Nucleus accumbens (tissue), 56 donors: ENCODE measurements around the gene CBFB.
"Not testable (repeated sequence)": the region's sequence is repeated elsewhere in the genome, so short reads cannot be mapped to it uniquely, and the experiment has no call there.

ENCODE experiments used
- DNase-seq, 56 donors: peaks; one replicate each; lab custom pipeline; 2025; lab: John Stamatoyannopoulos, UW

CBFB gene

DNA sequence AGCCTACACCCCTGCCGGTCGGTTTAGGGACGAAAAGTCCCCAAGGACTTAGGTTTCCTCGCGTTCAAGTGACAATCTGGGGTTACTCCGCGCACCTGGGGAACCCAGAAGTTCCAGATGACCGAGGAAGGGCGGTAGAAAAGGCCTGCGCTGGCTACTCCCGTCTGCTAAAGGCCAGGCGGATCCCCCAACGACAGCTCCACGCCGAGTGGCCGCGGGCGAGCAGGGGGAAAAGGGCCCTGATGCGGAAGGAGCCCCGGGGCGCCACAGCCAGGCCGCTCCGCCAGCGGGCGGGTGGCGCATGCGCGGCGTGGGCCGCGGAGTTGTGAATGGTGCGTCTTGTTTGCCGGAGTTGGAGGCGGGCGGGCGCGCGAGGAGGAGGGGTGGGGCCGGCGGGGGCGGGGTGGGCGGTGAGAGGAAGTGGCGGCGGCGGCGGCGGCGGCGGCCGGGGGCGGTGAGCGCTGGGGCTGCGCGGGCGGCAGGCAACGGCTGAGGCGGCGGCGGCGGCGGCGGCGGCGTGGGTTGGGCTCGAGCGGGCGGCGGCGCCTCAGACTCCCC is at the start of gene CBFB:
CBFB (plus strand) TSS at position 454 of the 558 bp plus-strand sequence. CDS start 259 bp downstream, outside the sequence.
- peak in 54 of 56 donors; percentile 50 to 94 (median 86) for DNase-seq

DNA sequence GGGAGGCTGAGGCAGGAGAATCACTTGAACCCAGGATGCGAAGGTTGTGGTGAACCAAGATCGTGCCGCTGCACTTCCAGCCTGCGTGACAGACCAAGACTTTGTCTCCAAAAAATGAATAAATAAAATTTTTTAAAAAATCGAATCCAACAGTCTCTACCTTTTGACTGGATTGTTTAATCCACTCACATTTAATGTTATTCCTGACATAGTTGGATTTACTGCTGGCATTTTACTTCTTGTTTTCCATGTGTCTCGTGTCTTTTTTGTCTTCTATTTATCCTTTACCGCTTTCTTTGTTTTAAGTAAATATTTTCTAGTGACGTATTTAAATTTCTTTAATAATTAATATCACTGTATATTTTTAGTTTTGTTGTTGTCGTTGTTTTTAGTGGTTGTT is 45.9 kb upstream of the CBFB start:
- DNase-seq: no peak

DNA sequence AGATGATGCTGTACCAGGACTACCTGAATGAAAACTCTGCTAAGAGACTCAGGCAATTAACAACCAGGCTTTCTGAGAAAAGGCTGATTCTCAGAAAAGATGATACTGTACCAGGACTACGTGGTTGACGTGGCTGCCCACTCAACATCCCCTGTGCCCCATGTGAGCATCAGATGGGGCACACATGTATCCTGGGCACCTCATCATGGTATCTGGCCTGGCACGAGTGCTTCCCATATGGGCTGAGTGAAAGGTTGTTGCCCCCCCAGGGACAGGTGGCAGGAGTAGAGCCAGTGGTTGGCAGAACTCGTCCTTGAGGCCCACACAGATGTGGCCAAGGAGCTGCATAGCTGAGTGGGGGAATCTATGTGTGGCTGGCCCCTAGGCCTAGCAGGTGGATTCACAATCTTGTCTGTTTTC is 44.0 kb upstream of the CBFB start:
- DNase-seq: no peak

DNA sequence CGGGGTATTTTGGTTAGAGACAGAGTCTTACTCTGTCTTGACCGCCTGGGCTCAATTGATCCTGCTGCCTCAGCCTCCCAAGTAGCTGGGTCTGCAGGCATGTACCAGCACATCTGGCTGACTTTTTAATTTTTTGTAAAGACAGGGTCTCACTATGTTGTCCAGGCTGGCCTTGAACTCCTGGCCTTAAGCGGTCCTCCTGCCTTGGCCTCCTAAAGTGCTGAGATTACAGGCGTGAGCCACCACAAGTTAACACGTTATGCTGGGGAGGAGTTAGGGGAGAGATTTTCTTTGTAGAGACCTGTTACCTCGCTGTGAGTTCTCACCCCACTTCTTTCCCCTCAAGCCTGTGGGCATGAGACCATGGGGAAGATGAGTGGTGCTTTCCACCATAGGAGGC is 42.4 kb upstream of the CBFB start:
- DNase-seq: no peak

GRCh38 chr16:66988197-66988788 is 40.7 kb upstream of the CBFB start, which contains the start of gene CES4A:
CES4A (plus strand) TSS chr16:66988589; CDS start chr16:66988773, 184 bp downstream.
- no peak for DNase-seq

GRCh38 chr16:66991545-66992077 is 37.3 kb upstream of the CBFB start:
- no peak for DNase-seq

- not testable (repeated sequence) for DNase-seq
These were observed 35.4 kb upstream of the CBFB start for GRCh38 chr16:66993558-66993957.

GRCh38 chr16:66996324-66996982 is 32.5 kb upstream of the CBFB start:
- DNase-seq: peak in 54 of 56 donors; percentile 22 to 90 (median 76)

DNA sequence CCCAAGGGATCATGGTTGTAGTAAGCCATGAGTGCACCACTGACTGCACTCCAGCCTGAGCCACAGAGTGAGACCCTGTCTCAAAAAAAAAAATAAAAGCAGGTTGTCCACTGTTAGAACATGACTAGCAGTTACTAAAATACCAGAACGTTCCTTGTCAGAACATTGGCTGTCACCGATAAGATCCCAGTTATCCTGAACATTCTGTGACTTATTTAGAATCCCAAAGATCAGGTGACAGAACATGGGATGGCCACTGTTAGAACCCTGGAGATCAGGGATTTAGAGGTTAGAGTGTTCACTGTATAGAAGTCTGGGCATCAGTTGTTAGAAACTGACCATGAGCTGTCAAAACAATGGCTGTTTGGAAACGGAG is 32.0 kb upstream of the CBFB start:
- peak in 1 of 56 donors; percentile 16 for DNase-seq

DNA sequence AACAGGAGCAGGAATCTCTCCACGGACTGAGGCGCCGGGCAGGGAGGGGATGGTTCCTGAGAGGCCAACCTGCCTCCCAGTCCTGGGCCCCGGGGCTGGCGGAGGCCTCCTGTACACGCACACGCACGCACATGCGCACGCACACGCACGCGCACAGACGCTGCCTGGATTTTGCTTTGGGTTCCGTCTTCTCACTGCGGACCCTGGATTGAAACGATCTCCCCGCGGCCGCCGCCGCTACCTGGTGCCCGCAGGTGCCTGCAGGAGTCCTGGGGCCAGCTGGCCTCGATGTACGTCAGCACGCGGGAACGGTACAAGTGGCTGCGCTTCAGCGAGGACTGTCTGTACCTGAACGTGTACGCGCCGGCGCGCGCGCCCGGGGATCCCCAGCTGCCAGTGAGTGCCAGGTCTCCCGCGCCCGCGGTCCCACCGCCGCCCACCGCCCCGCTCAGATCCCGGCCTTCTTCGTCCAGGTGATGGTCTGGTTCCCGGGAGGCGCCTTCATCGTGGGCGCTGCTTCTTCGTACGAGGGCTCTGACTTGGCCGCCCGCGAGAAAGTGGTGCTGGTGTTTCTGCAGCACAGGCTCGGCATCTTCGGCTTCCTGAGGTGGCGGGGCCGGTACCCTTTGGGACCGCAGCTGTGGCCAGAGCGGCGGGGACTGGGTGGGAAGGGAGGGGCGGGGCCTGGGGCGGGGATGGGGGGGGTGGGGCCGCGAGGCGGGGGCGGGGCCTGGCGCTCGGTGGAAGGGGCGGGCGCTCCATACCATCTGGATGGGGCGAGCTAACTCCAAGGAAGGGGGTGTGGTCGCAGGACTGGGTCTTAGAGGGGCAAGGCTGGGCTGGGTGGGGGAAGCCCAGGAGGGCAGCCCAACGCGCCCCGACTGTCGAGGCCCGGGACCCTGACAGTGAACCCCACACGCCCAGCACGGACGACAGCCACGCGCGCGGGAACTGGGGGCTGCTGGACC is 28.3 kb upstream of the CBFB start:
- peak in 53 of 56 donors; percentile 28 to 86 (median 73) for DNase-seq

DNA sequence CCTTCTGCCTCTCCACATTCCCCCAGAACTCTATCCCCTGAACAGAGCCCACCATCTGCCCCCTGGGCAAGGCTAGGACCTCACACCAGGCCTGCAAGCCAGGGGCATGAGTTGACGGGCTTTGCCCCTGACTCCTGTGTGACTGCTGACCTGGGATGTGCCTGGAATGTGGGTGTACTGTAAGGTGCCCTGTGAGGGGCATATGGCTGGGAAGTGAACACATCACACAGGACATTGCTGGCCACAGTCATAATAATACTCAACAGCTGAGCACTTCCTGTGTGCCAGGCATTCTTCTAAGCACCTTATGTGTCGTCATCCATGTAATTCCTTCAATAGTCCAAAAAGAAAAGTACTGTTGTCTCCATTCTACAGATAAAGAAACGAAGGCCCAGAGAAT is 27.2 kb upstream of the CBFB start:
- DNase-seq: no peak

DNA sequence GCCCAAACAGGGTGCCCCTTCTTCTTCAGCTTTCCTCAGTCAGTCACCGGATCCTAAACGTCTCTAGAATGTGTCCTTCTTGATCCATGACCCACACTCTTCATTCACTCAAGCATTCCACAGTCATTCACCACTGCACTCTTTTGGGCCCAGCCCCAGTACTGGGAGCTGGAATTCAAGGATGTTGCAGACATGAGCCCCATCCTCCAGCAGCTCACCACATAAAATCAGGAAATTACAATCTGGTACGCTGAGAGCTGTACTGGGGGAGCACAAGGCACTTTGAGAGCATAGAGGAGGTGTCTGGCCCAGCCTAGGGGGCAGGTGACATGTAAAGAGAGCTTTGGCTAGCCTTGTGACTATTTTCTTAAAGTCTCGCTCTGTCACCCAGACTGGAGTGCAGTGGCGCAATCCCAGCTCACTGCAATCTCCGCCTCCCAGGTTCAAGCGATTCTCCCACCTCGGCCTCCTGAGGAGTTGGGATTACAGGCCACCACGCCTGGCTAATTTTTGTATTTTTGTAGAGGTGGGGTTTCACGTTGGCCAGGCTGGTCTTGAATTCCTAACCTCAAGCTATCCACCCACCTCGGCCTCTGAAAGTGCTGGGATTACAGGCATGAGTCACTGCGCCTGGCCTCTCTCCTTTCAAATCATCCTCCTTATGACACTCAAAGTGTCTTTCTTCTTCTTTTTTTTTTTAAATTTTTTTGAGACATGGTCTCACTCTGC is 21.9 kb upstream of the CBFB start:
- no peak for DNase-seq

- no peak for DNase-seq
These were observed 19.8 kb upstream of the CBFB start for GRCh38 chr16:67009158-67009557.

DNA sequence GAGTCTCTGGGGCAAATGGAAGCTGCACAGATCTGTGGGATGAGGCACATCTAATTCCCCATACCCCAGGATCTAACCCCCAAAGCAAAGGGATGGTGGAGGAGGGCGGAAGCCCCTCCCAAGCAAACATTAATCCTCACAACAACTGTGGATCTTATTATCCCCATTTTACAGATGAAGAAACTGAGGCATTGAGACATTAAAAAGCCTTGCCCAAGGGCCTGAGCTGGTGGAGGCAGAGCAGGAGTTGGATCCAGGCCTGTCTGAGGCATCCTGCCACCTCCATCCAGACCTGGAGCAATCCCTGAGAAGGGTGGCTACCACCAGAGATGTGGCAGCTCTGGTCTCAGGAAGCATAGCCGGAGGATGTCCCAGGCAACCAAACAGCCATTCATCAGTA is 17.7 kb upstream of the CBFB start:
- DNase-seq: no peak

- DNase-seq: peak in 38 of 56 donors; percentile 14 to 66 (median 33)
These were observed 15.6 kb upstream of the CBFB start for GRCh38 chr16:67013233-67013822.

GRCh38 chr16:67013823-67014633 is 14.9 kb upstream of the CBFB start:
- peak in 47 of 56 donors; percentile 20 to 87 (median 55) for DNase-seq

DNA sequence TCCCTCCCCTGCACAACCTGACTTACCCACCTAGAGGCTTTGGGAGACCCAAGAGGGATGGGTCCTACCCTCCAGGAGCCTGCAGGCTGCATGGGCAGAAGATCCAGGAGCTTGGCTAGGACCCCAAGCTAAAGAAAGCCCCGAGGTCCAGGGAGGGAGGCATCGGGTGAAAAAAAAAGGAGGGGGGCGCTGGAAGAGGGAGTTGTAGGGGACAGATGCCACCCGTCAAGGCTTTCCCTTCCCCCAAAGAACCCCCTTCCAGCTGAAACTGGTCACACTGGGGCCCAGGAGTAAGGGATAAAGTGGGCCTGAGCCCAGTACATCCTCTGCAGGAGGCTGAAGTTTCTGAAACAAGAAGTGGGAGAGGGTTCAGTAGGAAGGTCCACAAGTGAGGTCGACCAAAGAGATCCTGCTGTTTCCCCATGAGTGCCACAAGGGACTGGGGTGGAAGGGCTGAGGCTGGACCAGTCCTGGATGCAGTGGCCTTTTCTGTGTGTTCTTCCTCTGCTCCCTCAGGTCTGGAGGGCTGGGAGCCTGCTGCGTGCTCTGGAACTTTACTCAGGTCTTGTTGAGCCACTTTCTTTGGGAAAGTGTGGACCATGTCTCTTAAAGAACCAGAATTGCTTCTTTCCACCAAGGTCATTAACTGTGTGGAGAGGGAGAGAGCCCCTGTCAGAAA is 14.2 kb upstream of the CBFB start:
- no peak for DNase-seq

DNA sequence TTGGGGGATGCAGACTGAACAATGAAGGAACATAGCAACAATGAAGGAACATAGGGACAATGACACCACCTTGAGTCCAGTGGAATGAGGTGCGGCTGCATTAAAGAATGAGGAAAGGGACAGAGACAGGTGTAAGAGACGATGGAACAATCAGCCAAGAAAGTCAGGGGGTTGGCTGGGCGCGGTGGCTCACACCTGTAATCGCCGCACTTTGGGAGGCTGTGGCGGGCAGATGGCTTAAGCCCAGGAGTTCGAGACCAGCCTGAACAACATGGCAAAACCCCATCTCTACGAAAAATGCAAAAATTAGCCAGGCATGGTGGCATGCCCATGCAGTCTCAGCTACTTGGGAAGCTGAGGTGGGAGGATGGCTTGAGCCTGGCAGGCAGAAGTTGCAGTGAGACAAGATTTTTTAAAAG is 13.6 kb upstream of the CBFB start:
- DNase-seq: no peak
